Osteoblast (primary cell): Measurements from ENCODE around the gene PIH1D1. TPM values are rescaled to one million over a fixed set of nuclear protein-coding genes. Genes with fewer than 3 reads are reported as not detected.
"Not testable (repeated sequence)": the region's sequence is repeated elsewhere in the genome, so short reads cannot be mapped to it uniquely, and the experiment has no call there.

Experiments used
- DNase-seq: peaks from one replicate; pipeline ENCODE4 v3.0.0; 2011; ENCODE audit warnings: low spot score, mixed read lengths; ENCODE audit not compliant: insufficient read length; ENCODE audit errors: missing footprints
- H2AFZ ChIP-seq: 2 replicates; pipeline ENCODE4 v1.6.0; 2011; ENCODE audit warnings: mild to moderate bottlenecking, low read length
- H3K27ac ChIP-seq: 2 replicates; pipeline ENCODE4 v1.5.1; 2011; ENCODE audit warnings: mild to moderate bottlenecking, low read depth, low read length, moderate library complexity
- H3K27me3 ChIP-seq: 2 replicates; pipeline ENCODE4 v1.6.0; 2012; ENCODE audit warnings: mild to moderate bottlenecking, control low read depth, inconsistent platforms, low read length, moderate library complexity; ENCODE audit not compliant: insufficient read depth
- H3K36me3 ChIP-seq: 2 replicates; pipeline ENCODE4 v1.5.1; 2011; ENCODE audit warnings: mild to moderate bottlenecking, low read length, control low read depth, moderate library complexity; ENCODE audit not compliant: insufficient read depth
- H3K4me1 ChIP-seq: 2 replicates; pipeline ENCODE4 v1.5.1; 2011; ENCODE audit warnings: mild to moderate bottlenecking, low read length, control low read depth, moderate library complexity; ENCODE audit not compliant: insufficient read depth
- H3K4me2 ChIP-seq: 2 replicates; pipeline ENCODE4 v1.6.0; 2011; ENCODE audit warnings: mild to moderate bottlenecking, low read length; ENCODE audit not compliant: insufficient read depth
- H3K4me3 ChIP-seq: fragments of 200-600 bp; sonication (generic); 3 replicates; pipeline ENCODE4 v1.5.1; 2012; ENCODE audit warnings: mild to moderate bottlenecking, low read length, inconsistent platforms; ENCODE audit not compliant: insufficient read depth
- H3K79me2 ChIP-seq: 2 replicates; pipeline ENCODE4 v1.6.0; 2012; ENCODE audit warnings: mild to moderate bottlenecking, low read length, control low read depth, inconsistent platforms; ENCODE audit not compliant: insufficient read depth
- H3K9me3 ChIP-seq: 2 replicates; pipeline ENCODE4 v1.5.1; 2011; ENCODE audit warnings: low read depth, low read length, control low read depth
- H4K20me1 ChIP-seq: 2 replicates; pipeline ENCODE4 v1.6.0; 2012; ENCODE audit warnings: mild to moderate bottlenecking, low read length, control low read depth; ENCODE audit not compliant: insufficient read depth
- total RNA-seq: library from RNA; depleted of rRNA; stranded (reverse); fragments of >200 nt; gene quantifications from 2 replicates; pipeline ENCODE4 v1.2.3, GENCODE V29; 2012
- TF ChIP-seq, protein P1 (sequence below): IDR thresholded peaks from 2 replicates; pipeline ENCODE4 v1.5.1; 2011; ENCODE audit warnings: mild to moderate bottlenecking, low read depth, low read length, moderate library complexity; ENCODE audit errors: extremely low read depth

The PIH1D1 gene
- total RNA-seq, 1 donor: 79.3 TPM

DNA sequence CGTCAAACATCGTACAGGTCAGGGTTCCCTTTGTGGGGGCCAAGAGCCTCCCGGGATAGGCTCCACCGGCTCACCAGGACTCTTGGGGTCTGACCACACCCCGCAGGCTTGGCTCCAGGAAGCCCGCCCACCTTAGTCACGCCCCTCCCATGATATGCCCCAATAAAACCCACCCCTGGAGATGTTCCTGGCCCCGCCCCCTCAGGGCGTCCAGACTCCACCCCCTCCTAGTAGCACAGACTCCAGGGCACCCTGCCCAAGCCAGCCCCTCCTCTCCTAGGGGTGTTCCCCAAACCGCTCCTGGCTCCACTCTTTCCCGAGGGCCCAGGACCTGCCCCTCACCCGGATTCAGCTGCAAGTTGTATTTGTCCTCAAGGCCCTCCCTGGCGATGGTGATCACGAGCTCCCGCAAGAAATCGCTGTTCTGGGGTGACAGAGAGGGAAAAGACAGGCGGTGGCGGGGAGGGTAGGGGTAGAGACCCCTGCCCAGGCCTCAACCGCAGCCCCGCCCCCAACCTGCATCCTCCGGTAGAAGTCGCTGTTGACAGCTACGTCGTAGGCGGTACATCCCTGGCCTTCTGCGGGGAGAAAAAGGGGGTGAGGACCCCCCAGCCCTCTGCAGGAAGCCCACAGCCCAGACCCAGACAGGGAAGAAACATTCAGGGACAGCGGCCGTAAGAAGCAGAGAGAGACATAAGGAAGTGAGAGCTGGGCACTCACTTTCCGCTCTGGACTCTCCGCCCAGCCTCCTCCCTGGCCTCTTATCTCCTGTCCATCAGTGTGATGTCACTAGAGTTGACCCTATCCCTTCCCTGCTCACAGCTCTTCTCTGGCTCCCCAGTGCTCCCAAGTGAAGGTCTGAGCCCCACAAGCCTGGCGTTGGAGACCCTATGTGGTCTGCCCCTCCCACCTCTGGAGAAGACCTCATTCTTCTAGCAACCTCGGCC lies 3.9 kb downstream of the PIH1D1 start:
- TF ChIP-seq, protein P1, sequence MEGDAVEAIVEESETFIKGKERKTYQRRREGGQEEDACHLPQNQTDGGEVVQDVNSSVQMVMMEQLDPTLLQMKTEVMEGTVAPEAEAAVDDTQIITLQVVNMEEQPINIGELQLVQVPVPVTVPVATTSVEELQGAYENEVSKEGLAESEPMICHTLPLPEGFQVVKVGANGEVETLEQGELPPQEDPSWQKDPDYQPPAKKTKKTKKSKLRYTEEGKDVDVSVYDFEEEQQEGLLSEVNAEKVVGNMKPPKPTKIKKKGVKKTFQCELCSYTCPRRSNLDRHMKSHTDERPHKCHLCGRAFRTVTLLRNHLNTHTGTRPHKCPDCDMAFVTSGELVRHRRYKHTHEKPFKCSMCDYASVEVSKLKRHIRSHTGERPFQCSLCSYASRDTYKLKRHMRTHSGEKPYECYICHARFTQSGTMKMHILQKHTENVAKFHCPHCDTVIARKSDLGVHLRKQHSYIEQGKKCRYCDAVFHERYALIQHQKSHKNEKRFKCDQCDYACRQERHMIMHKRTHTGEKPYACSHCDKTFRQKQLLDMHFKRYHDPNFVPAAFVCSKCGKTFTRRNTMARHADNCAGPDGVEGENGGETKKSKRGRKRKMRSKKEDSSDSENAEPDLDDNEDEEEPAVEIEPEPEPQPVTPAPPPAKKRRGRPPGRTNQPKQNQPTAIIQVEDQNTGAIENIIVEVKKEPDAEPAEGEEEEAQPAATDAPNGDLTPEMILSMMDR: no peak
- Histone ChIP-seq H2AFZ (no peak overlapping the region), H3K27me3 (no peaks in the 10 kb centered on the region), H3K4me1 (peaks cover 5% of the 10 kb centered on the region), H4K20me1 (no peaks in the 10 kb centered on the region), H3K4me3 (no peak overlapping the region), H3K79me2 (peaks cover 15% of the 10 kb centered on the region), H3K36me3 (peaks cover 6% of the 10 kb centered on the region), H3K4me2 (no peak overlapping the region), H3K27ac (no peak overlapping the region), H3K9me3 (no peaks in the 10 kb centered on the region)
- peak; percentile 69 for DNase-seq

DNA sequence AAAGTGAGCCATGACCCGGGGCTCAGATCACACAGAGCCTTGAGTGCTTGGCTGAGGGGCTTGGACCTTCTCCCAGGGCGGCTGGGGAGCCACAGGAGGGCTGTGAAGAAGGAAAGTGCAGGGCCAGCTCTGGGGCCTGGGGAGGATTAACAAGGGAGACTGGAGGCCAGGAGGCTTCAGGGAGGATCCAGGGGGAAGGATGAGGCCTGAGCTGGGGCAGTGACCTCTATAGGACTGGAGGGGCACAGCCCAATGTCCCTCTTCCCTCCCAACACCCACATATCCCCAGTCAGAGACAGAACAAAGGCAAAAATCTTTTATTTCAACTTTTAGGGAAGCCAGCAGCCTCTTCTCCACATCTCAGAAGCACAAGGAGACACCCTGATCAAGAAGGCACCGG lies 5.6 kb downstream of the PIH1D1 start:
- Histone ChIP-seq H2AFZ (no peak overlapping the region), H3K27ac (no peak overlapping the region), H3K9me3 (no peaks in the 10 kb centered on the region), H3K79me2 (peaks cover 9% of the 10 kb centered on the region), H3K4me3 (no peak overlapping the region), H4K20me1 (no peaks in the 10 kb centered on the region), H3K27me3 (peaks cover 14% of the 10 kb centered on the region), H3K4me1 (peaks cover 11% of the 10 kb centered on the region), H3K4me2 (no peak overlapping the region), H3K36me3 (peaks cover 6% of the 10 kb centered on the region)
- peak; percentile 6 for DNase-seq
- TF ChIP-seq, protein P1: no peak

DNA sequence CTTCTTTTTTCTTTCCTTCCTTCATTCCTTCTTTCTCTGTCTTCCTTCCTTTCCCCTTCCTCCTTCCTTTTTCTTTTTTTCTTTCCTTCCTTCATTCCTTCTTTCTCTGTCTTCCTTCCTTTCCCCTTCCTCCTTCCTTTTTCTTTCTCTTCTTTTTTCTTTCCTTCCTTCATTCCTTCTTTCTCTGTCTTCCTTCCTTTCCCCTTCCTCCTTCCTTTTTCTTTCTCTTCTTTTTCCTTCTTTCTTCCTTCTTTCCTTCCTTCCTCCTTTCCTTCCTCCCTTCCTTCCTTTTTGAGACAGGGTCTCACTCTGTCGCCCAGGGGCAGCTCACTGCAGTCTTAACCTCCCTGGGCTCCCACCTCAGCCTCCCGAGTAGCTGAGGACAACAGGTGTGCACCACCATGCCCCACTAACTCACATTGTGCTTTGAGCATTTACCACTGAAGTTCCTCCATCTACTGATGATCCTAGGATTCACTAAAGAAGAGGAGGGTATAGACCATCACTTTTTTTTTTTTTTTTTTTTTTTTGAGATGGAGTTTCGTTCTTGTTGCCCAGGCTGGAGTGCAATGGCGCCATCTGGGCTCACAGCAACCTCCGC lies 7.4 kb downstream of the PIH1D1 start:
- H4K20me1 ChIP-seq, H3K27ac ChIP-seq, H3K4me3 ChIP-seq, H2AFZ ChIP-seq, H3K4me1 ChIP-seq, H3K36me3 ChIP-seq, H3K9me3 ChIP-seq, H3K79me2 ChIP-seq: not testable (repeated sequence)
- DNase-seq: peak; percentile 79
- Histone ChIP-seq H3K27me3 (peaks cover 31% of the 10 kb centered on the region), H3K4me2 (peak overlapping the region; percentile 94)

DNA sequence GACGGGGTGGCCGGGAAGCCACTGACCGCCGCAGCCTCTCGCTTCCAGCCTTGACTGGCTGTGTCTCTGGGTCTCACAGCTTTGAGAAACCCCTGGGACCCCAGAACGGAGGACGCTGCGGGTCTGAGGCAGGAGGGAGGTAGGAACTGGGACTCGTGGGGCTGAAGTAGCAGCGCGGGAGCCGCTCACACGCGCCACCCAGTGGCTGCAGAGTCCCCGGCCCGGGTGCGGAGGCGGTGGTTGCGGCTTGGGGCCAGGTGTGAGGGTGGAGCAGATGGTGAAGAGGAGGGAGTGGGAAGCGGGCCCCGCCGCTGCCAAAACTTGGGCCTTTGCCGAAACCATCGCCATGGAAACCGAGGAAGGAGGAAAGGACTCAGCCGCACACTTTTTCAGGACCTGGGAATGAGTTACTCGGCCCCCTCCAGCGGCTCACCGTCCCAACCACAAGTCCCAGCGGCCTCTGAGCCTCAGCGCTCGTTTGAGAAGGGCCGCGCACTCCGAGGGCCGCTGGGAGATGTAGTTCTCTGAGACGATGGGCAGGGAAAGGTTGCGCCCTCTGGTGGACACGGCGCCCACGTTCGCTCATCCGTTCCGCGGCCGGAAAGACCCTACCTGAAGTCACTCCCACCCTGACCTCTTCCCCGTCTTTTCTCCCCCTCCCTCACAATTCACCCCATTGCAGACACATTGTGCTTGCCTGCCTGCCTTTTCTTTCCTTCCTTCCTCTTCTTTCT lies 8.1 kb downstream of the PIH1D1 start:
- no peaks in the 10 kb centered on the region for H3K9me3 ChIP-seq
- no peak overlapping the region for H3K27ac ChIP-seq
- peaks cover 38% of the 10 kb centered on the region for H3K27me3 ChIP-seq
- peak overlapping the region; percentile 94 for H3K4me2 ChIP-seq
- H3K4me1 ChIP-seq: peaks cover 10% of the 10 kb centered on the region
- peak; percentile 100 for DNase-seq
- H4K20me1 ChIP-seq: no peaks in the 10 kb centered on the region
- peaks cover 3% of the 10 kb centered on the region for H3K36me3 ChIP-seq
- H3K4me3 ChIP-seq: peak overlapping the region; percentile 76
- TF ChIP-seq, protein P1: peak; percentile 66
- peak overlapping the region; percentile 92 for H2AFZ ChIP-seq
- H3K79me2 ChIP-seq: no peaks in the 10 kb centered on the region
